GM19023 (cell line): ENCODE measurements around the gene EML2.

Source experiments
- ATAC-seq: cut with Tn5 transposase; IDR thresholded peaks from one replicate; pipeline ENCODE4 v1.9.1; 2021; ENCODE audit warnings: mild to moderate bottlenecking, moderate library complexity; ENCODE audit not compliant: unreplicated experiment

Gene EML2

DNA sequence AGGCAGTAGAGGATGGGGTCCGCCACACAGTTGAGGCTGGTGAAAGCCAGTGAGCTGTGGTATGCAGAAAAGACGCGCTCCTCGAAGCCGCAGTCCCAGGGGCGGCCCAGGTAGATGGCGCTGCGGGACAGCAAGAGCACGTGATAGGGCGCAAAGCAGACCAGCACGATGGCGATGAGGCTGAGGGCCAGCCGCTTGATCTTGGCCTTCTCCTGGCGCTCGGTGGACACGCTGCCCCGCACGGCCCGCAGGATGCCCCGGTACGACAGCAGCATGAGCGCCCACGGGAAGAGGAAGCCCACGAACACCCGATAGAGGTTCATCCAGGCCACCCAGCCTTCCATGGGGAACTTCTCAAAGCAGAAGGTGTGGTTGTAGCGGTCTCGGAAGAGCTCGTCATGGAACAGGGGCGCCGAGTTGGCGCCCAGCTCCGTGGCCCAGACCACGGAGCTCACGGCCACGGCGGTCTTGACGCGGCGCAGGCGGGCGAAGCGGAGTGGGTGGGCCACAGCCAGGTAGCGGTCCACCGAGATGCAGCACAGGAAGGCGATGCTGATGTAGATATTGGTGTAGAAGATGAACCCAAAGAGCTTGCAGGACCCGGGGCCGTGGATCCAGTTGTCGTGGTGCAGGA is 48.1 kb downstream of the EML2 start:
- no peak for ATAC-seq

DNA sequence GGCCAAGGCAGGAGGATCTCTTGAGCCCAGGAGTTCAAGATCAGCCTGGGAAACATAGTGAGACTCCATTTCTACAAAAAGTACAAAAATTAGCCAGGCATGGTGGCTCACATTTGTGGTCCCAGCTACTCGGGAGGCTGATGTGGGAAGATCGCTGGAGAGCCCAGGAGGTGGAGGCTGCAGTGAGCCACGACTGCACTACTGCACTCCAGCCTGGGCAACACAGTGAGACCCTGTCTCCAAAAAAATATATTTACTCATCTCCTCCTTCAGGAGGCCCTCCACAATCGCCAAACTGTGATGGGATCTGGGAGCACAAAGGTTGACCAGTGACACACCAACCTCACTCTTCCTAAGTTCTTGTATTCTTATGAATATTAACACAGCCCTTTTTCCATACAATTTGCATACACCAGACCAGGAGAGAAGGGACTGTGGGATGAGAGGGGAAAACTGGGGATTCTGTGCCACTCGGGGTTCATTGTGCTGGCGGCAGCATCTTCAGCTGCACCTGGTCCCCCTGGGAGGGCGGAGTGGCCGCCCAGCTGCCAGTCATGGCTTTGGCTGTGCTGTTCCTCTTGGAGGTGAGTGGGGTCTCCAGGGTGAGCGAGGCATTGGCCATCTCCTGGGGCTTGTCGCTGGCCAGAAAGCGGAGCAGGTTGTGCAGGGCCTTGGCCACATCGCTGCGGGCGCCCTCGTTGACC is 48.7 kb downstream of the EML2 start:
- ATAC-seq, result no peak

DNA sequence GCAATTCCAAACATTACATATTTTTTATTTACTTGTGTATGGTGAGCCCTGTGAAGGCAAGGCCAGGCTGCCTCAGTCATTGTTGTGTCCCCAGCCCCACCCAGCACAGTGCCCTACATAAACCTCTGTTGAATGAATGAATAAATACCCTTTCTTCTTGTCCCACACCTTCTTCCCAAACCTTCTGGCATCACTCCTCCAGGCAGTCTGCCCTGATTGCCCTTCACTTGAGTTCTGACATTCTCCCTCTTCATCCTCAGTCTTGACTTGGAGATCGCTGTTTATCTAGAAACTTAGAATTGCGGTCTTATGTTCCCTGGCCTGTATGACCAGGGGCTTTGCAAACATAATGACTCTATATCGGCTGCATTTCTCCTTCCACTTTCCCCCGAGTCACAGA is 49.4 kb downstream of the EML2 start:
- no peak for ATAC-seq

DNA sequence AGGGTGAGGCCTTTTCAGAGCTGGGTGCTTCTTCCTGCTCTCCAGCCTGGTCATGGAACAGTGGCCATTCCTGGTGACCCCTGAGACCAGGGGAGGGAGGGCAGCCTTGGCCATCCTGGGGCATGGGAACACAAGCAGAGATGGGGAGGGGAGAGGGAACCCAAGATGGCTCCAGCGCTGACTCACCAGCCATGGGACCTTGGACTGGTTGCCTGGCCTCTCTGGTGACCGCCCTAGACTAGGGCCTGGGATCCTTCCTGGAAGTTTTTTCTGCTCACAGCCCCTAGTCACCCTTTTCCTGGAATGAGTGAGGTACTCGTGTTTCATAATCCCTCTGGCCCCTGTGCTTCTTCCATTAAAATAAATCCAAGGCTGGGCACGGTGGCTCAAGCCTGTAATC is 51.3 kb downstream of the EML2 start:
- no peak for ATAC-seq

DNA sequence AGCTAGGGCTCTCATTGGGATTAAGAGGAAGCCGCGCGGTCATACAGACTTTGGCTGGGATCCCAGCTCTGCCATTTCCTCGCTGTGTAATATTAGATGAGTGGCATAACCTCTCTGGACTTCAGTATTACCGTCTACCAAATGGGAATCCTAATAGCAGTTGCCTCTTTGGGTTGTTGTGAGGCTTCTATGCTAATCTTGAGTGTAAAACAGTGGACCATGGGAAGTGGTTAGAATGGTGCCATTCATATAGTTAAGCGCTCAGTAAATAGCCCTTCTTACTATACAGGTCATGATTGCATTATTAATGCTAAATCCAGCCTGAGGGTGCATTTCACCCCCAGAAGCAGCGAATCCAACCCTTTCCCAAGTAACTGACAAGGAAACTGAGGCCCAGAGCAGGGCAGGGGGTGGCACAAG is 54.0 kb downstream of the EML2 start:
- ATAC-seq, result no peak

DNA sequence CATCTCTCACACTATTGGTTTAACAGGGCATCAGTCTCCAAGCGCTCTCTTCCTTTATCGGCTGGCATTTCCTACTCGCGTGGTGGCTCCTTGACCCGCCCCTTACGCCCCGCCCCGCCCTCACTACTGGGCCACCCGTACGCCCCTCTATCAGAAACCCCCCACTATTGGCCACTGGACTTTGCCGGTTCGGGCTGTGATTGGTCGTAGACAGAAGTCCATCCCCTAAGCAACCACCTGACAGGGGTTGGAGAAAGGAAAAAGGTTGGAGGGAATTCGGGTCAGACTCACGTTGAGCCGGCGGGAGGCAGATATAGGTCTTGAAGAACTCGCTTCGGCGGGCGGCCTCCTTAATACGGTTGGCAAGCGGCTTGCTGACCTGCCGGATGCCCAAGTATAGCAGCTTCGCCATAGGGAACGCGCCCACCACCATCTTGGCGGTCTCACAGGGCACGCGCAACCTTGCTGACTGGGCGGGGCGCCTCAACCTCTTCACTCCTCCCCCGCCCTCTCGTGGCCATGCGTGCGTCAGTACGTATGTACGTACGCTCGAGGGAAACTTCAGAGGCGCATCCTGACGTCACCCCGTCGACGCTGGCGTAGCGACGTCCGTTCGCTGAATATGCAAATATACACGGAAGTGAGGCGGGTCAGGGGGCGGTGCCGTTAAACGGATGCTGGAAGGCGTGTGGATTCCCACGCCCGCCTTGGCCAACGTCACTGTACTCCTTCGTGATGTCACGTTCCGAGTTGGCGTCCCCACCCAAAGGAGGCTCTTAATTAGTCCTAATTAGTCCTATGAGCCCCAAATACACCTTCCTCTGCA is 54.7 kb downstream of the EML2 start, which contains the start of gene OPA3:
OPA3 (minus strand) TSS at position 471 of the 826 bp plus-strand sequence; CDS start at position 433, 38 bp downstream.
- peak; percentile 88 for ATAC-seq

DNA sequence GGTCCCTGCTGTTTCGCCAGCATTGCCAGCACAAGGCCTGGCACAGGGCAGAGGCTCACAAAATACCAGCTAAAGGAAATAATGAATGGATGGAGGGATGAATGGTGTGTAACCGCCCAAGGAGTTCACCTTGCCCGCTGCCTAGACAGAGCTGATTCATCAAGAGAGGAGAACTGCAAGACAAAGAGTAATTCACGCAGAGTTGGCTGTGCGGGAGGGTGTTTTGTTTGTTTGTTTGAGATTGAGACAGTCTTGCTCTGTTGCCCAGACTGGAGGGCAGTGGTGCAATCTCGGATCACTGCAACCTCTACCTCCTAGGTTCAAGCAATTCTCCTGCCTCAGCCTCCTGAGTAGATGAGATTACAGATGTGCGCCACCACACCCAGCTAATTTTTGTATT is 57.6 kb downstream of the EML2 start:
- no peak for ATAC-seq

DNA sequence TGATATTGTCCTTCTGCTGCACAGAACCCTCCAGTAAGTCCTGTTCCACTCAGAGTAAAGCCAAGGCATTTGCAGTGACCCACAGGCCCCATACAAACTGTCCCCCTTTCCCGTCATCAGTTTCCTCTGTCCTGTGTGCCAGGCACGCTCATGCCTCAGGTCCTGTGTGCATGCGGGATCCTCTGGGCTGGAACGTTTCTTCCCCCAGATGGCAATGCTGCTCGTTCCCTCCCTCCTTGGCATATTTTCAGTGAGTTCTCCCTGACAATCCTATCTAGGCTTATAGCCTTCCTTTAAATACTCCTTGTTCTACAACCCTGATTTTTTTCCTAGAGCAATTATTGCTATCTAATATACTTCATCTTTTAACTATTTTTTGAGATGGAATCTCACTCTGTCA is 60.3 kb downstream of the EML2 start:
- ATAC-seq, result no peak

DNA sequence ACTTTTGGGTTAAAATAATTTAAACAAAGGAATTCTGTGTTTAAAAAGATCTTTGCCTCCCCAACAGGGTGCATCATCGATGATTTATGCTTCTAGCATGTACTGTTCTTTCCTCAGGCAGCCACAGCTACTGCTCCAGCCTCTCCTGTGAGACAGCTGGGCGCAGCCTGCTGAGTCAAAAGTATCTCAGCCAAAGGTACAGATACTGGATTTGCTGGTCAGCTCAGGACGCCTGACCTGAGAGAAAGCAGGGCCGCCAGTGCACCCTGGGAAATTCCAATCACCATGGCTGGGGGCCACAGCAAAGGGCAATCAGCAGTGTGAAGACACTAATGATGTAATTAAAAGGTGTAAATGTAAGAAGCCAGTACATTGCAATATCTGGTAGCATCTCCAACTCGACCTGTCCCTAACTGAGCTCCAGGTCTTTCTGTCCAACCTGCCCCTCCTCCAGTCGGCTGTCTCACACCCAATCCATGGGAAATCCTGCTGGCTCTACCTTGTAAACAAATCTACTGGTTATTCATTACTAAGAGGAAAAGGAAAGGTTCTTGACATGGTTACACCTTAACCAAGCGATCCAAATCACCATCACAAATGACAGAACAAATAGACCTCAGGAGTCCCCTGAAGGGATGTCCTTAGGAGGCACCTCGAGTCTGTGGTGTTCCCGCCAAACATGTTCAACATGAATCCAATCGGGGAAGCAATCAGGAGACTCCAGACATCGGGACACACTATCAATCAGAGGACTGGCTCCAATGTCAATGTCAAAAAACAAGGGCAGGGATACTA is 61.9 kb downstream of the EML2 start:
- no peak for ATAC-seq

DNA sequence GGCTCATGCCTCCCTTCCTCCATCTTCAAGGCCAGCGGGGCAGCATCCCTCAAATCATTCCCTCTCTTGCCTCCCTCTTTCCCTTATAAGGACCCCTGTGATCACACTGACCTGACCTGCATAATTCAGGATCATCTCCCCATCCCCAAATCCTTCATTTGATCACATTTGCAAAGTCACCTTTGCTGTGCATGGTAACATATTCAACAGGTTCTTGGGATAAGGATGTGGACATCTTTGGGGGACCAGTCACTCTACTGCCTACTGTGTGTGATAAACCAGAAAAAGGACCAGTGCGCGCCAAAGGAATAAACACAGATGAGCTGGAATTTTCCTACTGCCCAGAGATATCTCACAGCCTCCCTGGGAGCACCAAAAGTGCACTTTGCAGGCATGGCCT is 62.5 kb downstream of the EML2 start:
- no peak for ATAC-seq

DNA sequence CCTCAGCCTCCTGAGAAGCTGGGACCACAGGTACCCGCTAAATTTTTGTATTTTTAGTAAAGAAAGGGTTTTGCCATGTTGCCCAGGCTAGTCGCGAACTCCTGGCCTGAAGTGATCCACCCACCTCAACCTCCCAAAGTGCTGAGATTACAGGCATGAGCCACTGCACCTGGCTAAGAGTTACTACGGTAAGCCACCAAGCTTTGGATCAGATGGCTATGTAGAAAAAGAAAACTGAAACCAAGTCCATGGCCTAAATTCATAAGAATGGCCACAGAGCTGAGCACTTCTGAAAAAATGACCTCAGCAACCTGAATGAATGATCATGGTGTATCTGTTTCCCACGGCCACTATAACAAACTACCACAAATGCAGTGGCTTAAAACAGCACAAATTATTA is 64.0 kb downstream of the EML2 start:
- no peak for ATAC-seq

DNA sequence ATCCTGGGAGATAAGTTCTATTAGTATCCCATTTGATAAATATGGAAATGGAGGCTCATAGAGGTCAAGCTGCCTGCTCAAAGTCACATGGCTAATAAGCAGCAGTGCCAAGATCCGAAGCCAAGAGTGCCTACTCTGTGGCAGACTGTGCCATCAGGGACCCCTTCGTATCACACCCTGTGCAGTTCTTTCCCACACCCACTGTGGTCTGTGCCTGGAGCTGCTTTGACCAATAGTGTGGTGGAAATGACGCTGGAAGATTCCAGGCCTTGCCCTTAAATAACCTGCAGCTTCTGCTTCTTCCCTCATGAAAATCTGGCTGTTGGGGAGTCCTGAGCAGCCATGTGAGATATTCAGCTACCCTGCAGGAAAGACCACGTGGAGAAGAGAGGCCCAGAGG is 64.7 kb downstream of the EML2 start:
- ATAC-seq, result no peak

DNA sequence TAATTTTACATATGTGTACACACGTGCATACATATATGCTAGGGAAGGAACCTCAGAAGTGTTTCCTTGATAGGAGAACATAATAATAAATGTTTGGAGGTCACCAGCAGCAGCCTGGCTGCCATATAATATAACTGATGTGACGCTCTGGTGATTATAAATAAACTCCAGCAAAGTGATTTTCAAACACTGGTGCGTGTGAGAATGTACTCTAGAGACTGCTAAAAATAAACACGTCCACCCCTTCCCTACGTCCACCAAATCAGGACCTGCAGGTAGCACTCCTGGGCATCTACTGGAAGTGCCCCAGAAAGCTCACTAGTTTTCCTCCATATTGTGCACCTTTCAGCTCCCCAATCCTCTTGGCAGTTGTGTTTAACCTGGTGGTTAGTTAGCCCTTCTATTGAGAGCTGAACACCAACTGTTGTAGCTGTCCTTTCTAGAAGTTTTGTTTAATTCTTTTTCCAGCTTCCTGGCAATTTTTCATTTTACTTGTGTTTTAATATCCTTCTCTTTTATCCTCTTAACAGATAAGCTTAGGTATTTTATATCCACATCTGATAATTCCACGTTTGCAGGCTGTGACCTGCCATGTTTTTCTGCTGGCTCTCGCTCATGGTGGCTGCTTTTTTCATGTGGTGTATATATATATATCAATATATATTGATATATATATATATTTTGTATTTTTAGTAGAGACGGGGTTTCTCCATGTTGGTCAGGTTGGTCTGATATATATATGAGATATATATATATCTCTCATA is 67.6 kb downstream of the EML2 start:
- ATAC-seq, result no peak

DNA sequence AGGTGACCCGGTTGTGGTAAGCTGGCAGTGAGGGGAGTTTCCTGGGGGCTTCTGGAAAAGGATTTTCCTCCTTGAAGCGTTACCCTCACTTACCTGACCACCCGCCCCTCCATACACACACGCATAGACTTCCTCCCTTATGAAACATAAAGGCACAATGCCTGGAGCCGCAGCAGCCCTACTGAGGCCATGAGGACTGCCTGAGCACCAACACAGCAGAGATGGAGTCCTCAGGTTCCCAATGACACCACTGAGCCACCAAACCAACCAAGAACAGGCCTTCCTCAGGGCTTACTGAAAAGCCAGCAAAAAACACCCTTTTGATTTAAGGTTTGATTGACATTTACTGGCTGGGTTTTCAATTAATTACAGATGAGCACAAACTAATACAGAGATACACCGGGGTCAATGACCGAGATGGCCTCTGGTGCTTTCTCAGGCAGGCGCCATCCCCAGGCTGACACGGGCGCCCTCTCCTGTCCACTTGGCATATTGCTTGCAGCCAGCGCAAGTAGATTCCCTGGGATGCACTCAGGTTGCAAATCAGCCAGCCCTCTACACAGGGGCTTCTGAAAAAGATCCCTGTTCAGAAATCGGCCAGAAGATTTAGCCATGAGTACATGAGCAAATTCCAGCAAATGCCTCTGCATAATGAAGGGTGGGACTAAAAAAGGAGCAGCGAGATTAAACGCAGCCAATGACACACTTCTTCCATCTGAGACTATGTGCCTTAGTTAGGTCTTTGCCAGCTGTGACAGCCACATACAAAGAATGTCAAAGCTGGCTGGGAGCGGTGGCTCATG is 69.4 kb downstream of the EML2 start:
- ATAC-seq, result no peak

DNA sequence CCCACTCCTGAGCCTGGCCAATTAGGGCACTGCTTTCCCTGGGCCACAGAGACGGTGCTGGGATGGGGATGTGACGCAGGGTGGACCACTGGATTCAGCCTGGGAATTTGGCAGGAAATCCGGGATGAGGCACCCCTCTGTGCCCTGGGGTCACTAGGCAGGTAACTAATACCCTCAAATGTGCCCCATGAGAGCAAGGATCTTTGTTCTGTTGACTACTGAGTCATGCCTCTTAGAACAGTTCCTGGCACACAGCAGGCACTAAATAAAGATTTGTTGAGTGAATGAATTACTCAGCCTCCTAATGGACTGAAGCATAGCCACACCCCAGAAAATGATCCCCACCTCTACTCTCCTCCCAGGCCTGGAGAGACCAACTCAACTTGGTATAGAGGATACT is 70.5 kb downstream of the EML2 start:
- no peak for ATAC-seq

DNA sequence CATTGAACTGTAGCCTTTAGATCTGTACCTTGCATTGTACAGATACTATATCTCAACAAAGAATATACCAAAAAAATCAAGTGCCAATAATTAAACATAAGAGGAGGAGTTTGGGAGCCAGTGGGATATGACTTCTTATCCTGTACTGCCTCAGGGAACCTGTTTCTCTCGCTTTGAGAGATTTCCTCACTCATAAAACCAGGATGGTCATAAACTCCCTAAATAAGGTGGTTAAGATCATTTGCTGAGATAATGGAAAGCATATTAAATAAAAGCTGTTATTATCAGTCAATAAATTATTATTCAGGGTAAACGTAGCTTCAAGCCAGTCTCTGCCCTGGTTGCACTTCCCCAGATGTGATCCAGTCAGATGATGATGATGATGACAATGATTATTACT is 71.6 kb downstream of the EML2 start:
- no peak for ATAC-seq

DNA sequence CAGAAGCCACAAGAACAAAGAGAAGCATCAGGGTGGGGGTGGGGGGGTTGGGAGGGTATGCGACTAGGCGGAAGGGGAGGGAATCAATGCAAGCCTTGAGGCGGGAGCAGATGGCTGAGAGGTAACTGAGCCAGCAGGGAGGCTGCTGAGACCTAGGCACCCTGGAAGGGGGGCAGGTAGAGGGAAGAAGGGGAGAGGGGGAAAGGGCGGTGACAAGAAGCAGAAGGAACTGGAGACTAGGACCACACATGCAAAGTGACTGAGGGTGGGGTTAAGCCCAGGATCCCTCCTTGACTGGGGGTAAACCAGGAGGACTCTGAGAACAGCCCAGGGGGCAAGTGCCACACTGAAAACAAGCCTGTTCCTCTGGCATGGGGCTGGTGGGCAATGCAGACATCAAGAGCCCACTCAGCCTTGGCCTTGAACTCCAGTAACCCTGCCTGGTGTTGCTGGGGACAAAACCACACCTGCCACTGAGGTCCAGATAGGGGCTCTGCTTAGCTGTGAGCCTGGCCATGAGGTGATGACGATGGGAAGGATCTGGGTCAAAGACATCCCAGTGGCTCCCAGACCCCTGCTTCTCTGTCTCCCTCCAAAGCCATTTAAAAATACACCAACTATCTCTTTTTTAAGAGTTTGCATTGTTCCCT is 74.9 kb downstream of the EML2 start:
- ATAC-seq, result no peak

DNA sequence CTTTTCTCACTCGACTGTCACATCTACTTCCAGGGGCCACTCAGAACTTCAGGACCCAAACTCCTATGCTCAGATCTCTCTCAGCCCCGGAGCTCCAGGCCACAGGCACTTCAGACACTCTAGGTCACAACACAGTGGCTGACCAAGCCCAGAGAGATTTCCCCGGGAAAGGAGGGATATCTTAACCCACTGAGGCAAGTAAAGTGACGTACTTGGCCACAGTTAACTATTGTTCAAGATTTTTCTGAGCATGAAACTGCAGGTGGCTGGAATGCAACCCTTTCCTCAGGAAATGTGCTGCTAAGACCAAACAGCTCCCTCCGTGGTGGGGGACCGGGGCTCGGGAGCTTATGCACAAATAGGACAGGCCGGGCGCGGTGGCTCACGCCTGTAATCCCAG is 78.5 kb downstream of the EML2 start:
- ATAC-seq, result no peak

DNA sequence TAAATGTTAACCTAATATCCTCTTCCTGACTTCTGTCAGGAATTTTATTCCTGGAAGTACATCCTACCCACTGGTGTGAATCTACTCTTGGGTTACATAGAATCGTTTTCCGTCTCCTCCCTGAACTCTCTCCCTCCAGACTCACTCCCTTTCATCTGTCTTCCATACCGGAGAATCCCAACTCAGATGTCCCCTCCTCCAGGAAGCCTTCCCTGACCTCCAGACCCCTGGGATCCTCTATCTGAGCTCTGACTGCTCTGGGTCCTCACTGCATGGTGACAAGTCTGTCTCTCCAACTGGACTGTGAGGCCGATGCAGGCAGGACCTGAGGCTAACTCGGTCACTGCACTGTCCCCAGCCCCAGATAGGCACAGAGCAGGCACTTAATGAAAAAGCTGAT is 79.2 kb downstream of the EML2 start:
- no peak for ATAC-seq
